ENCODE data around the gene ZNF565.

DNA sequence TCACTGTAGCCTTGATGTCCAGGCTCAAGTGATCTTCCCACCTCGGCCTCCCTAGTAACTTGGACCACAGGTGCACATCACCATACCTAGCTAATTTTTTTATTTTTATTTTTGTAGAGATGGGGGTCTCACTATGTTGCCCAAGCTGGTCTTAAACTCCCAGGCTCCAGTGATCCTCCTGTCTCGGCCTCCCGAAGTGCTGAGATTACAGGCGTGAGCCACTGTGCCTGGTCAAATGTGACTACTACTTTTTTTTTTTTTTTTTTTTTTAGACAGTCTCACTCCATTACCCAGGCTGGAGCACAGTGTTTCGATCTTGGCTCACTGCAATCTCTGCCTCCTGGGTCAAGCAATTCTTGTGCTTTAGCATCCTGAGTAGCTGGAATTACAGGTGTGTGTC, 41.6 kb downstream of the ZNF565 start:
- no peak for TF ChIP-seq TCF4 (CRISPR knock-in tag; IDR thresholded peaks at IDR 0.05; ENCODE audit: borderline replicate concordance)
- no peak for TF ChIP-seq ISL1 (CRISPR knock-in tag; IDR thresholded peaks at IDR 0.05)
- TF ChIP-seq CREB5 (CRISPR knock-in tag; IDR thresholded peaks at IDR 0.05; ENCODE audit: low read depth): no peak
- TF ChIP-seq SNAI2 (CRISPR knock-in tag; IDR thresholded peaks at IDR 0.05): no peak
- TF ChIP-seq ZC3H10 (CRISPR knock-in tag; IDR thresholded peaks at IDR 0.05): no peak
- TF ChIP-seq, protein P1, sequence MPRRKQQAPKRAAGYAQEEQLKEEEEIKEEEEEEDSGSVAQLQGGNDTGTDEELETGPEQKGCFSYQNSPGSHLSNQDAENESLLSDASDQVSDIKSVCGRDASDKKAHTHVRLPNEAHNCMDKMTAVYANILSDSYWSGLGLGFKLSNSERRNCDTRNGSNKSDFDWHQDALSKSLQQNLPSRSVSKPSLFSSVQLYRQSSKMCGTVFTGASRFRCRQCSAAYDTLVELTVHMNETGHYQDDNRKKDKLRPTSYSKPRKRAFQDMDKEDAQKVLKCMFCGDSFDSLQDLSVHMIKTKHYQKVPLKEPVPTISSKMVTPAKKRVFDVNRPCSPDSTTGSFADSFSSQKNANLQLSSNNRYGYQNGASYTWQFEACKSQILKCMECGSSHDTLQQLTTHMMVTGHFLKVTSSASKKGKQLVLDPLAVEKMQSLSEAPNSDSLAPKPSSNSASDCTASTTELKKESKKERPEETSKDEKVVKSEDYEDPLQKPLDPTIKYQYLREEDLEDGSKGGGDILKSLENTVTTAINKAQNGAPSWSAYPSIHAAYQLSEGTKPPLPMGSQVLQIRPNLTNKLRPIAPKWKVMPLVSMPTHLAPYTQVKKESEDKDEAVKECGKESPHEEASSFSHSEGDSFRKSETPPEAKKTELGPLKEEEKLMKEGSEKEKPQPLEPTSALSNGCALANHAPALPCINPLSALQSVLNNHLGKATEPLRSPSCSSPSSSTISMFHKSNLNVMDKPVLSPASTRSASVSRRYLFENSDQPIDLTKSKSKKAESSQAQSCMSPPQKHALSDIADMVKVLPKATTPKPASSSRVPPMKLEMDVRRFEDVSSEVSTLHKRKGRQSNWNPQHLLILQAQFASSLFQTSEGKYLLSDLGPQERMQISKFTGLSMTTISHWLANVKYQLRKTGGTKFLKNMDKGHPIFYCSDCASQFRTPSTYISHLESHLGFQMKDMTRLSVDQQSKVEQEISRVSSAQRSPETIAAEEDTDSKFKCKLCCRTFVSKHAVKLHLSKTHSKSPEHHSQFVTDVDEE (CRISPR knock-in tag; IDR thresholded peaks at IDR 0.05): no peak
- no peak for TF ChIP-seq ZNF565 (CRISPR knock-in tag; conservative IDR thresholded peaks at IDR 0.05; ENCODE audit: low read depth)
